22Rv1 (cell line): Measurements from ENCODE around the gene UNC79.

Experiments
- CTCF ChIP-seq: fragments of 450-650 bp; IDR thresholded peaks from 2 replicates; pipeline ENCODE4 v1.5.1; 2017; ENCODE audit warnings: mild to moderate bottlenecking
- ZFX ChIP-seq: fragments of 450-650 bp; IDR thresholded peaks from 2 replicates; pipeline ENCODE4 v1.6.1; 2017; ENCODE audit warnings: antibody characterized with exemption, borderline replicate concordance

- no peak for TF ChIP-seq CTCF
- TF ChIP-seq ZFX = no peak
These were observed 285.4 kb downstream of the UNC79 start for GRCh38 chr14:93716002-93716745.
